HG03575 (cell line): ENCODE results near the gene CFAP46.
"Not testable (repeated sequence)": the region's sequence is repeated elsewhere in the genome, so short reads cannot be mapped to it uniquely, and the experiment has no call there.

Experiments
- ATAC-seq: cut with Tn5 transposase; IDR thresholded peaks from one replicate; pipeline ENCODE4 v1.9.1; 2021; ENCODE audit not compliant: unreplicated experiment, insufficient number of reproducible peaks, low FRiP score; ENCODE audit errors: extremely low read depth

CFAP46 gene

GRCh38 chr10:132932461-132933307 lies 9.7 kb downstream of the CFAP46 start:
- no peak for ATAC-seq

DNA sequence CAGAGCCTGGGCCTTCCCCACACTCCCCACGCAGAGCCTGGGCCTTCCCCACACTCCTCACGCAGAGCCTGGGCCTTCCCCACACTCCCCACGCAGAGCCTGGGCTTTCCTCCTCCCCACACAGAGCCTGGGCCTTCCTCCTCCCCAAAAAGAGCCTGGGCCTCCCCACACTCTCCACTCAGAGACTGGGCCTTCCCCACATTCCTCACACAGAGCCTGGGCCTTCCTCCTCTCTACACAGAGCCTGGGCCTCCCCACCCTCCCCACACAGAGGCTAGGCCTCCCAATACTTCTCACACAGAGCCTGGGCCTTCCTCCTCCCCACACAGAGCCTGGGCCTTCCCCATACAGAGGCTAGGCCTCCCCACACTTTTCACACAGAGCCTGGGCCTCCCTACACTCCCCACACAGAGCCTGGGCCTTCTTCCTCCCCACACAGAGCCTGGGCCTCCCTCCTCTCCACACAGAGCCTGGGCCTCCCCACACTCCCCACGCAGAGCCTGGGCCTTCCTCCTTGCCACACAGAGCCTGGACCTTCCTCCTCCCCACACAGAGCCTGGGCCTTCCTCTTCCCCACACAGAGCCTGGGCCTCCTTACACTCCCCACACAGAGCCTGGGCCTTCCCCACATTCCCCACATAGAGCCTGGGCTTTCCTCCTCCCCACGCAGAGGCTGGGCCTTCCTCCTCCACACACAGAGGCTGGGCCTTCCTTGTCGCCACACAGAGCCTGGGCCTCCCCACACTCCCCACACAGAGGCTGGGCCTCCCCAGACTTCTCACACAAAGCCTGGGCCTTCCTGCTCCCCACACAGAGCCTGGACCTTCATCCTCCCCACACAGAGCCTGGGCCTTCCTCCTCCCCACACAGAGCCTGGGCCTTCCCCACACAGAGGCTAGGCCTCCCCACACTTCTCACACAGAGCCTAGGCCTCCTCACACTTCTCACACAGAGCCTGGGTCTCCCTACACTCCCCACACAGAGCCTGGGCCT lies 10.8 kb downstream of the CFAP46 start:
- not testable (repeated sequence) for ATAC-seq

- ATAC-seq = not testable (repeated sequence)
These were observed 11.7 kb downstream of the CFAP46 start for GRCh38 chr10:132930701-132931100.

DNA sequence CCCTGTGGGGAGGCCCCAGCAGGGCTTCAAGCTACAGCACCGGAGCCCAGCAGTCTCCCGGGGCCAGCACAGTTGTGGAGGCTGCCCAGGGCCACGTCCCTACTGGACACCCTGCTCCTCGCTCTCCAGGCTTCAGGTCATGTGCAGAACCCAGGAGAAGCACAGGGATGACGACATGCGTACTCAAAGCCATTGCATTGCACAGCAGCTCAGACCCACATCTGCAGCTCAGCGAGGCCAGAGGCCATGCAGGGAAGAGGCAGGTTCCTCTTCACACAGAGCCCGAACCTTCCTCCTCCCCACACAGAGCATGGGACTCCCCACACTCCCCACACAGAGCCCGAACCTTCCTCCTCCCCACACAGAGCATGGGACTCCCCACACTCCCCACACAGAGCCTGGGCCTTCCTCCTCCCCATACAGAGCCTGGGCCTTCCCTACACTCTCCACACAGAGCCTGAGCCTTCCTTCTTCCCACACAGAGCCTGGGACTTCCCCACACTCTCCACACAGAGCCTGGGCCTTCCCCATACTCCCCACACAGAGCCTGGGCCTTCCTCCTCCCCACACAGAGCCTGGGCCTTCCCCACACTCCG lies 12.3 kb downstream of the CFAP46 start:
- ATAC-seq = no peak

- no peak for ATAC-seq
These were observed 12.9 kb downstream of the CFAP46 start for GRCh38 chr10:132929480-132929879.

DNA sequence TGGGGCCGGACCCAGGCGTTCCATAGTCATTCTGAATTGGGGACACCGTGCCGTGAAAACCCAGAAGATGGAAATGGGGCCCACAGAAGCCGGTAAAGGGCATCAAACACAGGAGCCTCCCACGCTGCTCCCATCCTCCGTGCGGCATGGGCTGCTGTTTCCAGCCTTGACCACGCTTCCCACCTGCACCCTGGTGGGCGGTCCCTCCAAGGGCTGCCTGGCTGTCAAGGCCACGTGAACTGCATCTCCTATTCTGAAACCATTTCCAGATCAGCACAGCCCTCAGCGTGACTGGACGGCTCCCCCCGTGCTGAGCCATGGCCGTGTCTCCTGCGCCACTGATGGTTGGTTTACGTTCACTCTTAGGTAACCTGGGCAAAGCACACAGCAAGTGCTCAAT lies 14.1 kb downstream of the CFAP46 start:
- no peak for ATAC-seq

GRCh38 chr10:132927824-132928223 lies 14.5 kb downstream of the CFAP46 start:
- no peak for ATAC-seq

- no peak for ATAC-seq
These were observed 15.4 kb downstream of the CFAP46 start for GRCh38 chr10:132926777-132927650.

DNA sequence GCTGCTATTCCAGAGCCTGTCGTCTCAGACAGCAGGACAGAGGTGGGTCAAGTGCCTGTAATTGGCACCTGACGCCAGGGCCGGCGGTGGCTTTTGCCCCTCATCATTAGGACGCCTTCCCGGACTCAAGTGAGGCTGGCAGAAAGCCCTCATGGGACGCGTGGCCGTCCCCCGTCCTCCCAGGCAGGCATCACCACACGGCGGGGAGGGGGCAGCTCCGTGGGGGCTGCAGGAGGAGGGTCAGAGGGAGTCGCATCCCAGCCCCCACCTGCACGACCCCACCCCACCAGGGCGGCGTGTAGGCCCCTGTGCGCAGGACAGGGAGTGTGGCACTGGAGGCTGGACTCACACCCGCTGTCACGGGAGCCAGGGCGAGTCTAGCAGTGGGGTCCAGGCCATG lies 16.3 kb downstream of the CFAP46 start:
- ATAC-seq = no peak

GRCh38 chr10:132925614-132926013 lies 16.8 kb downstream of the CFAP46 start:
- no peak for ATAC-seq

GRCh38 chr10:132925071-132925561 lies 17.3 kb downstream of the CFAP46 start:
- no peak for ATAC-seq

DNA sequence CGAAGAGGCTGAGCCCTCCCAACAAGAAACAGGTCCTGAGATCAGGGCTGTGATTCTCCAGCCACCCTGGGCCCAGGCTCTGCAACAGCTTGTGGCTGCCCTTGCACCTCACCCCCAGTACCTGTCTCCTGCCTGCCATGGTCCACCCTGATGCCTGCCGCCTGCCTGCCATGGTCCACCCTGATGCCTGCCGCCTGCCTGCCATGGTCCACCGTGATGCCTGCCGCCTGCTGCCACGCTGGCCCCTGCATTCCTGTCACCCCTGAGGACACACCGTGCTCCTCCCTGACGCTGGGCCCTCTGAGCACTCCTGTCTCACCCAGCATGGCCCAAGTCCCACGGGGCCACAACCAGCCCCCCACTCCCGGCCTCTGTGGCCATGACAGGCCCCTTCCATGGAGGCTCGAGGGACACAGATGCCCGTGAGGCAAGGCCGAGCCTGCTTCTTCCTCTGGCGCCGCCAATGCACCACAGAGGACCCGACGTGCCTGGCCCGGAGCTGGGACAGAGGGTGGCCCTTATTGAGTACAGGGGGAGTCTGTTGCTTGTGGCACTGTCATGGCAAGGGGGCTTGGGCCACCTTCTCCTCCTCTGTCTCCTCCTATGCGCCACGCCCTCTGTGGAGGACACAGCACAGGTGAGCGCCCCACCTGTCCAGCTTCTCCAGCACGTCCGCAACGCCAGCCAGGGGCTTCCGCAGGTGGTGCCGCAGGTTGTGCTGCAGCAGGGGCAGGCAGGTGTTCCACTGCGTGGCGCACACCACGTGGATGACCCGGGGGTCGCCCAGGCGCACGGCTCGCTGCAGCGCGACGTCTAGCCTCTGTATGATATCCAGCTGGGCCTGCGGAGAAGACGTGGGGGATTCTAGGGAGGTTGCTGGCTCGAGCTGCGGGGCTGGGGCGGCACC lies 18.1 kb downstream of the CFAP46 start:
- ATAC-seq = no peak

DNA sequence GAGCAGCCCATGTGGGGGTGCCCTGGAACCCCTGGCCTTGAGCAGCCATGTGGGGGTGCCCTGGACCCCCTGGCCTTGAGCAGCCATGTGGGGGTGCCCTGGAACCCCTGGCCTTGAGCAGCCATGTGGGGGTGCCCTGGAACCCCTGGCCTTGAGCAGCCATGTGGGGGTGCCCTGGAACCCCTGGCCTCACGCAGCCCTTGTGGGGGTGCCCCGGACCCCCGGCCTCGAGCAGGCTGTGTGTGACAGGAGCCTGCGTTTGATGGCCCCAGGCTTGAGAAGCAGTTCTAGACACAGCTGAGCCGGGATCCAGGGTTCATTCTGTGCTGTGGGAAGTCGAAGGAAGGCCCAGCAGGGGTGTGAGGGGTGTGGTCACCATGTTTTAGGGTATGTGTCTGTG lies 19.0 kb downstream of the CFAP46 start:
- ATAC-seq = not testable (repeated sequence)

GRCh38 chr10:132922872-132923271 lies 19.5 kb downstream of the CFAP46 start:
- no peak for ATAC-seq

GRCh38 chr10:132921818-132922807 lies 20.3 kb downstream of the CFAP46 start:
- no peak for ATAC-seq

DNA sequence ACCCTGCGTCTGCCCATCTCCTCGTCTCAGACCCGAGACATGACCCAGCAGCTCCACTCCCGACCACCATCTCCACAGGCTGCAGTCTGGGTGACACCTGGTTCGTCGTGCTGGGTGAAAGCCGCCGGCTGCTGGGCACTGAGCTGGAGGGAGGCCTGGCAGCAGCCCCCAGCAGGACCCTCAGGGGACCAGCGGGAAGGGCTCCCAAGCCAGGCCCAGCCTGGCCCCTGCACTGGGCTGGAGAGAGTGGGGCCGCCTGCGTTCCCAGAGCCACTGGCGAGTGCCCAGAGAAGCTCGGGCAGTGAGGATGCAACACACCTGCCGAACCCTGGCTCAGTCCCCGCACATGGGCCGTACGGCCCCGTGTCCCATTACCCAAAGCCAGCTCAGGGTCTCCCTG lies 21.3 kb downstream of the CFAP46 start:
- ATAC-seq = no peak
